ENCODE measurements around the gene KCTD16. TPM values are rescaled to one million over a fixed set of nuclear protein-coding genes. Genes with fewer than 3 reads are reported as not detected.

KCTD16 gene
- total and polyA plus RNA-seq, 2 donors (not counting 1 experiment from before 2014, with no cell fraction given): not detected

- H2AFZ ChIP-seq (ENCODE audit: insufficient read depth, low read depth, low read length, poor library complexity, severe bottlenecking): no peak overlapping the region
- Mint-ChIP-seq H3K4me3 (no peak overlapping the region), H3K27me3 (no peaks in the 10 kb centered on the region), H3K27ac (no peak overlapping the region), H3K4me1 (no peaks in the 10 kb centered on the region), H3K9me3 (ENCODE audit: insufficient read depth) (no peaks in the 10 kb centered on the region)
- DNase-seq (no peak), ATAC-seq (ENCODE audit: low read depth) (no peak)
- H3K9me3 ChIP-seq (ENCODE audit: control extremely low read depth in 1 of 3, control insufficient read depth in 2 of 3, insufficient read depth in 1 of 3, low read length in 2 of 3): no peaks in the 10 kb centered on the region
- ChIA-PET POLR2A (no interaction called here), CTCF (no interaction called here)
- H3K9ac ChIP-seq (ENCODE audit: low read length): no peak overlapping the region
- TF ChIP-seq EZH2 (IDR thresholded peaks at IDR 0.05; ENCODE audit: borderline replicate concordance, insufficient read depth, low read depth, low read length, poor library complexity, severe bottlenecking) (no peak), CTCF (IDR thresholded peaks at IDR 0.05) (no peak)
- no peaks in the 10 kb centered on the region for H3K27me3 ChIP-seq (replicated peaks in 1 of 4; ENCODE audit: control extremely low read depth in 1 of 4, control insufficient read depth in 3 of 4, insufficient read depth in 4 of 4, low read length in 3 of 4)
- H3K27ac ChIP-seq (ENCODE audit: low read length in 2 of 2): no peak overlapping the region
- H3K4me2 ChIP-seq (replicated peaks; ENCODE audit: low read depth, low read length, poor library complexity, severe bottlenecking): no peak overlapping the region
- H3K79me2 ChIP-seq (ENCODE audit: control insufficient read depth, insufficient read depth, low read length): no peaks in the 10 kb centered on the region
- WGBS (ENCODE audit: insufficient coverage): 100% methylated on average over 1 of the region's 1 CpG
- H3K4me3 ChIP-seq (ENCODE audit: control extremely low read depth in 1 of 5, extremely low read depth in 1 of 5, insufficient read depth in 1 of 5, low read depth in 2 of 5, low read length in 4 of 5): no peak overlapping the region
- no peaks in the 10 kb centered on the region for H4K20me1 ChIP-seq (ENCODE audit: control insufficient read depth, insufficient read depth, low read length, poor library complexity, severe bottlenecking)
- intact Hi-C loops (cut with micrococcal nuclease): no loop called here
- H3K36me3 ChIP-seq (replicated peaks in 1 of 2; ENCODE audit: control extremely low read depth in 1 of 2, control insufficient read depth in 1 of 2, extremely low read depth in 1 of 2, insufficient read depth in 2 of 2, low read length in 1 of 2): no peaks in the 10 kb centered on the region
- H3K4me1 ChIP-seq (ENCODE audit: control insufficient read depth in 2 of 2, insufficient read depth in 2 of 2, low read length in 2 of 2): no peaks in the 10 kb centered on the region
Measured at GRCh38 chr5:144429905-144430304, 259.2 kb downstream of the KCTD16 start.

DNA sequence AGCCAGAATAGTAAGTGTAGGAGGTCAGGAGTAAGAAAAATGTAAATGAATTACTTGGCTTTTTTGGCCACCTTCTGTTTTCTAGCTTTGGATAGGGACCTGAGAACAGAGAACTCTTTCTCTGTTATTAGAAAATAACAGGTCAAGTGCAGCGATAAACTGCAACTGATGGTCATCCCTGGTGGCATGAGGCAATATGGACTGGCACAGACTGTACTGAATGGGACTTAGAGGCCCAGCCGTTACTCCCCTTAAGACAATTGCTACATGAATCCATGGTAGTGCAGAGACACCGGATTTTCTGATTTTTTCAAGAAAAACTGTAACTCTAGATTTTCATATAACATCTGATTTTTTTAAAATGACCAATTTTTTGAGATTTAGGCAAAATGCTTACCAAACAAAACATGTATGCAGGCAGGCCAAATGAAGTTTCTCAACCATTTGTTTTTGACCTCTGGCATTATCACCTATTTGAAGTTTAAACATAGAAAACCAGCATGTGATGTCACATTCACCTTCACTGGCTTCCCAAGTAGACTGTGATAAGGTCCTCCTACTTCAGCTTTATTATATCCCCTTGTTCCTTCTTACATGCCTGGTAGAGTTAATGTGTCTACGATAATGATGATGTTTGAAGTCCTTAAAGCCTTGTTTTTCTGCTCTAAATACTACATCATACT, 262.6 kb downstream of the KCTD16 start:
- no peak for ATAC-seq (ENCODE audit: low read depth)

More for the DNA sequence above, 262.6 kb downstream of the KCTD16 start:
- Histone ChIP-seq H3K9me3 (ENCODE audit: control extremely low read depth in 1 of 3, control insufficient read depth in 2 of 3, insufficient read depth in 1 of 3, low read length in 2 of 3) (no peaks in the 10 kb centered on the region), H3K4me2 (replicated peaks; ENCODE audit: low read depth, low read length, poor library complexity, severe bottlenecking) (no peak overlapping the region), H3K9ac (ENCODE audit: low read length) (no peak overlapping the region), H2AFZ (ENCODE audit: insufficient read depth, low read depth, low read length, poor library complexity, severe bottlenecking) (no peak overlapping the region), H3K36me3 (replicated peaks in 1 of 2; ENCODE audit: control extremely low read depth in 1 of 2, control insufficient read depth in 1 of 2, extremely low read depth in 1 of 2, insufficient read depth in 2 of 2, low read length in 1 of 2) (no peaks in the 10 kb centered on the region), H3K4me1 (ENCODE audit: control insufficient read depth in 2 of 2, insufficient read depth in 2 of 2, low read length in 2 of 2) (no peaks in the 10 kb centered on the region), H3K4me3 (ENCODE audit: control extremely low read depth in 1 of 5, extremely low read depth in 1 of 5, insufficient read depth in 1 of 5, low read depth in 2 of 5, low read length in 4 of 5) (no peak overlapping the region), H3K27ac (ENCODE audit: low read length in 2 of 2) (no peak overlapping the region), H4K20me1 (ENCODE audit: control insufficient read depth, insufficient read depth, low read length, poor library complexity, severe bottlenecking) (no peaks in the 10 kb centered on the region), H3K79me2 (ENCODE audit: control insufficient read depth, insufficient read depth, low read length) (no peaks in the 10 kb centered on the region), H3K27me3 (replicated peaks in 1 of 4; ENCODE audit: control extremely low read depth in 1 of 4, control insufficient read depth in 3 of 4, insufficient read depth in 4 of 4, low read length in 3 of 4) (no peaks in the 10 kb centered on the region)
- ChIA-PET POLR2A (no interaction called here), CTCF (no interaction called here)
- no peak overlapping the region for H3K4me3 Mint-ChIP-seq
- TF ChIP-seq CTCF (IDR thresholded peaks at IDR 0.05): no peak
- TF ChIP-seq EZH2 (IDR thresholded peaks at IDR 0.05; ENCODE audit: borderline replicate concordance, insufficient read depth, low read depth, low read length, poor library complexity, severe bottlenecking): no peak
- intact Hi-C loops (cut with micrococcal nuclease): no loop called here
- 82% methylated on average over 2 of the region's 4 CpGs for WGBS (ENCODE audit: insufficient coverage)
- H3K4me1 Mint-ChIP-seq: no peaks in the 10 kb centered on the region
- no peaks in the 10 kb centered on the region for H3K27me3 Mint-ChIP-seq
- no peaks in the 10 kb centered on the region for H3K9me3 Mint-ChIP-seq (ENCODE audit: insufficient read depth)
- no peak overlapping the region for H3K27ac Mint-ChIP-seq
- DNase-seq: no peak
